ENCODE data around the gene ECI1. TPM values are rescaled to one million over a fixed set of nuclear protein-coding genes. Genes with fewer than 3 reads are reported as not detected.

The ECI1 gene, protein sequence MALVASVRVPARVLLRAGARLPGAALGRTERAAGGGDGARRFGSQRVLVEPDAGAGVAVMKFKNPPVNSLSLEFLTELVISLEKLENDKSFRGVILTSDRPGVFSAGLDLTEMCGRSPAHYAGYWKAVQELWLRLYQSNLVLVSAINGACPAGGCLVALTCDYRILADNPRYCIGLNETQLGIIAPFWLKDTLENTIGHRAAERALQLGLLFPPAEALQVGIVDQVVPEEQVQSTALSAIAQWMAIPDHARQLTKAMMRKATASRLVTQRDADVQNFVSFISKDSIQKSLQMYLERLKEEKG
- 65.3 TPM for polyA plus RNA-seq (ENCODE audit: insufficient read length)

DNA sequence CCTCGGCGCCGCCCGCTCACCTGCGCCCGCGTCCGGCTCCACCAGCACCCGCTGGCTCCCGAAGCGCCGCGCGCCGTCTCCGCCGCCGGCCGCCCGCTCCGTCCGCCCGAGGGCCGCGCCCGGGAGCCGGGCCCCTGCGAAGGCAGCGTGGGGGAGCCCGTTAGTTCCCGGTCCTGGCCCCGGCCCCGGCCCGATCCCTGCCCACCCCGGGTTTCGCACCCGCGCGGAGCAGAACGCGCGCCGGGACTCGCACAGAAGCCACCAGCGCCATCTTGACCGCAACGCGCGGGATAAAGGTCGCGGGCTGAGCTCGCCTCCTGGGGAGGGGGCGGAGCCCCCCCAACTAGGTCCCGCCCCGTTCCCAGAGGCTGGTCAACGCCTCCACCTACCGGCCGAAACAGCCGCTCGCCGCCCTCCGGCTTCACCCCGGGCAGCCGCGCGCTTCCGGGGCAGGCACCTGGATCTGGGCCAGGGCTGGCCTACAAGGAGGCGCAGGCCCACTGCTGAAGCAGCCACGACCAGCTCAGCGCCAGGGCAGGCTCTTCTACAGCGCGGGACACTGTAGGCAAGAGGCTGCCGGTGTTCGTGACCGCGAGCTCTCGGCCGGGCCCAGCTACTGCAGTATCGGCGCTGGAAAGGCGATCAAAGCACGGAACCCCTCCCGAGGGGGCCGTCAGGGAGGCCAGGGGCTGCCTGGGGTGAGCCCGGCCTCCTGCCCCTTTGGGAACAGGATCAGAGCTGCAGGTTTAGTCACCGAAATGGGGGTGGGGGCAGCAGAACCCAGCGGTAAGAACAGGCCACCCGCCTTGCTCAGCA, at the start of gene ECI1:
ECI1 (minus strand) TSS at position 292 of the 816 bp plus-strand sequence; CDS start at position 271, 21 bp downstream.
- DNase-seq, result peak; percentile 93

DNA sequence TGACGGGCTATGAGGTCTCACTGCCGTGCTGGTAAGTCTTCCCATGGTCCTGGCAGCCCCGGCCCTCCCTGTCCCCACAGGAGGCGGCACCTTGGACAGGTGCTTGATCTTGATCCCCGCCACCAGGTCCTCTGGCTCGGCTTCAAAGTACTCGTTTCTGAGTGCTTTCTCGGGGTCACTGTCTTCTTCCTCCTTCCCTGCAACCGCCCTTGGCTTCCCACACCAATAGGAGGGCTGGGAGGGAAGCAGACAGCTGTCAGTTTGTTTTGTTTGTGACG, 48.5 kb upstream of the ECI1 start:
- no peak for DNase-seq

DNA sequence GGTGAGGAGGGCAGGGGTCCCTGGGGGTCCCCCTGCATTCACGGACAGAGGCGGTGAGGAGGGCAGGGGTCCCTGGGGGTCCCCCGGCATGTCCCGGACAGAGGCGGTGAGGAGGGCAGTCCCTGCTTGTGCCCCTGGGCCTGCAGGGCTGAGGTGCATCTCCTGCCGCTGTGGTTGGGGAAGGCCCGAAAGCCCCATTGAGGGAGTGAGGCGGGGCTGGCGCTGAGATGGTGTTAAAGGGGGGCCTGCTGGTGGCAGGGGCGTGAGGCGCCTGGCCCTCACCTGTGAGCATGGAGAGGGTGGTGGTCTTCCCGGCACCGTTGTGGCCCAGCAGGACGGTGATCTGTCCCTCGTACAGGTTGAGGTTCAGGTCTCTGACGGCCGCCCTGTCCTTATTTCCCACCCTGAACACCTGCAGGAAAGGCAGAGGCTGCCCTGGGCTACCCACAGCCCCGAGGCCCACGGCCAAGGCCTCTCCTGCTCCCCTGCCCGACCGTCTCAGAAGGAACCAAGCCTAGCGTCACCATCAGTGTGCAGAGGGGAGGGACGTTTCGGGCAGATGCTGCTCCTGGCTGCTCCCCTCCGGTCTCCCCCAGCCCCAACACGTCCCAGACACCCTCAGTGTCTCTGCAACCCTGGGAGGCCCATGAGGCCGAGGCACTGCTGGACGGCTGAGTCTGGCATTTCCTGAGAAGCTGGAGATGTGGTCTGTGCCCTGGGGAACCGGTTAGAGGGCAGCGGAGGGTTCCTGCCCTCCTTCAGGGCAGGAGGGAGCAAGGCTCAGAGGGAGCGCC, 47.9 kb upstream of the ECI1 start:
- no peak for DNase-seq

DNA sequence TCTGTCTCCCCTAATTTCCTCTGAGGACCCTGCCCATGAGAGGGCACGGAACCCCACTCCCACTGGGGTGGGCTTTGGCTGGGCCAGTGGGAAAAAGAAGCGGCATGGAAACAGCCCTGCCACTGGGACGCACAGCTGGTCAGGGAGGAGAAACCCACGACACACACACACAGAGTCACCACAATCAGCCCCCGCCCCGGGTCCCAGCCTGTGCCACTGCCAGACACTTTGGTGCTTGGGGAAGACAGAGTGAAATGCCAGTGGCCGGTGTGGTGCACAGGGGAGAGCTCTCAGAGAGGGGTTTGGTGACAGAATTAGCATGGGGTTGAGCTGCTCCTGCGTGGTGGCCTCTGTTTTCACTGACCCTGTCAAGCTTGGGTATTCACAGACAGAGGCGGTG, 47.2 kb upstream of the ECI1 start:
- DNase-seq, result no peak

DNA sequence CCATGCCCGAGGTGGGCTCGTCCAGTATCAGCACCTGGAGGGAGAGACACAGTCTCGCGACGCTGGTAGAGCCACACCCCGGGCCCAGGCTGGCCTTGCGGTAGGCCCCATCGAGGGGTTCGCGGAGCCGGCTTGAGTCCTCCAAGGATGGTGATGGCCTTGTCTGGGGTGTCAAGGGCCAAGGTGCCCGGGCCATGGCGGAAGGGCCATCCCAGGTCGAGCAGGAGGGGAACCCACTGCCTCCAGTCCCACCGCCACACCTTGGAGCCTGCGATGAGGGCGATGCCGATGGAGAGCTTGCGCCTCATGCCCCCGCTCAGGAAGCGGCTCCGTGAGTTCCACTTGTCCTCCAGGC, 46.1 kb upstream of the ECI1 start:
- DNase-seq, result no peak

DNA sequence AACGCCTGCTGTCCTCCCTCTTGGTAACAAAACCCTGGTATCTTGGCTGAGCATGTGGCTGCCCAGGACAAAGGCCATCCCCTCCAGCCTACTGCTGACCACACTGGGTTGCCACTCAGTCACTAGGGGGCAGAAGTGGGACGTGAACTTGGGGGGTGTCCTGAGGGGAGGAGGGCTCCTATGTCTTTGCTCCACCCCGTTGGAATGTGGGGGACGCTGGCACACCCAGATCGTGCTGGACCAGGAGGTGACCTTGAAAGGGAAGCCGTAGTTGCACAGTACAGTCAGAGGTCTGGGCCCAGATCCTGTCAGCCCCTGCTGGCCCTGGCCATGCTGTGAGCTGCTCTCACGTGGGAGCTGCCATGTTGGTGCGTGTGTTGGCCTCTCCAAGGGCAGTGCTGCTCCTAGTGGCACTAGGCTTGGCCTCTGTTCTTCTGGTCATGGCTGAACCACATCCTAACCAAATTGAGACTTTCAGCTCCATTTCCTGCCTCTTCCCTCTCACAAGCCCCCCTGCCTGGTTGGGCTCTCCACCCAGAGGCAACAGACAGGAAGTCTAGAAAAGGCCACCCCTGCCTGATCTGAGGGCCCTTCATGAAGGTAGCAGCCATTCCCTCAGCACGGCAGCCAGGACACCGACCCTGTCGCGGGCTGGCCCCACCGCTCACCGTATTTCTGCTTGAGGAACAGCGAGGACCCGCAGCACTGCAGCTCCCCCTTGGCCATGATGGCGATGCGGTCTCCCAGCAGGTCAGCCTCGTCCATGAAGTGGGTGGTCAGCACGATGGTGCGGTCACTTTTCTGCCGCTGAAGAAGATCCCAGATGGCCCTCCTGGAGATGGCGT, 45.5 kb upstream of the ECI1 start:
- no peak for DNase-seq

DNA sequence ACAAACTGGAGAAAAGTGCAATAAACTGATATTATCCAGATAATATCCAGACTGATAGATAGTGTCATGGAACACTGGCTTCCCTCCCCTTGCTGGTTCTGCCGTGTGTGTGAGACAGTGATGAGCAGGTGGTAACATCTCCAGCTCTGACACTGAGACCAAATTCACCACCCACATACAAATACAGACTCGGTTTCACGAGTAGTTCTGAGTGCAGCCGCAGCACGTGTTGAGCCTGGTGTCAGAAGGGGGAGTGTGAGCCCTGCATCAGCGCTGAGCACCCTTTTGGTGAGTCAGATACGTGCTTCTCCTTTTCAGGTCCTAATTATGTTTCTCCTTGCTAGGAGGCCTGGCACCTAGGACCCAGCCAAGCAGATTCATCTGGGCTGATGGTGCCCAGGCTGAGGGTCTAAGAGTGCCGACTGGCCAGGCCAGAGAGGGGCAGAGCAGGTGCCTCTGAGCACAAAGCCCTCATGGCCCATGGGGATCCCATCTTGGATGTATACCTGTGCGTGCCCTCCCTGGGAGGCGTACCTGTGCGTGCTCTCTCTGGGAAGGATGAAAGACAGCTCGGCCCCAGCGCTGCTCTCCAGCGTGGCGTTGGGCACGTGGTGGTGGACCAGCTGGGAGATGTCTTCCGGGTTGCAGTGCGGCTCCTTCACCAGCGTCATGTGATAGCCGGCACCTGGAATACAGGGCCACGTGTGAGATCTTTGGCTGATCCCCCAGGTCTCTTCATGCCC, 43.8 kb upstream of the ECI1 start:
- no peak for DNase-seq

DNA sequence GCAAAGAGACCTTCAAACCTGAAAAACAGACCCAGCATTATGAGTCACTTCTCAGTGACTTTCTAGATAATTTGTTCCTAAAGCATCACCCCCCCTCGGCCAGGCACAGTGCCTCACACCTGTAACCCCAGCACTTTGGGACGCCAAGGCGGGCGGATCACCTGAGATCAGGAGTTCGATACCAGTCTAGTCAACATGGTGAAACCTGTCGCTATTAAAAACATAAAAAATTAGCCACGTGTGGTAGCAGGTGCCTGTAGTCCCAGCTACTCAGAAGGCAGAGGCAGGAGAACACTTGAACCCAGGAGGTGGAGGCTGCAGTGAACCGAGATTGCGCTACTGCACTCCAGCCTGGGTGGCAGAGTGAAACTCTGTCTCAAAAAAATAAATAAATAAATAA, 40.8 kb upstream of the ECI1 start:
- no peak for DNase-seq

DNA sequence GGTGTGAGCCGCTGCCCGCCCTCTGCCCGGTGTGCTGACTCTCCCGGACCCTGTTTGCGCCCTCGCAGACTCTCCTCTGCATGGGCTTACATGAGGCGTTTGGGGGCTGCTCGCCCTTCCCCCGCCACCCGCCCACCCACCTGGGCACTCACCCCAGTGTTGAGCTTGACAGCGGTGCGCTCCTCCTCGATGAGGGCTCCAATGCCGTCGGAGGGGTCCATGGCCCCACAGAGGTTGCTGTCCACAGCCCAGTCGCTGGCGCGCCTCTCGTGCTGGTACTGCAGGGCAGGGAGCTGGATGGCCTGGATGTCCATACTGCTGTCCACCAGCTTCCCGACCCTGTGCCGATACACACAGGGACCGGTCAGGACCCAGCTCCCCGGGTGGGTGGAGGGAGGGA, 37.9 kb upstream of the ECI1 start:
- no peak for DNase-seq

DNA sequence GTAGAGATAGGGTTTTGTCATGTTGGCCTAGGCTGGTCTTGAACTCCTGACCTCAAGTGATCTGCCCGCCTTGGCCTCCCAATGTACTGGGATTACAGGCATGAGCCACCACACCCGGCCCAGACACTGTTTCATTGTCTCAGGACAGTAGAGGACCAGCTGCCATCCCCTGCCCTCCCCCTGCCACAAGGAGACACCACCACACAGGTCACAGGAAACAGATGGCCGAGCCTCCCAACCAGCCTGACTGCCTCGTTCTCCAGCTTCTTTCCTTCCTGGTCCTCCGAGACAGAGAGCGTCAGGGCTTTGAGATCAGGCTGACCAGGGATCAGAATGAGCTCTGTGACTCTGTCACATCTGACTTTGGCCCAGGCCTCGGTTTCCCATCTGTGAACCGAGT, 37.3 kb upstream of the ECI1 start:
- no peak for DNase-seq

DNA sequence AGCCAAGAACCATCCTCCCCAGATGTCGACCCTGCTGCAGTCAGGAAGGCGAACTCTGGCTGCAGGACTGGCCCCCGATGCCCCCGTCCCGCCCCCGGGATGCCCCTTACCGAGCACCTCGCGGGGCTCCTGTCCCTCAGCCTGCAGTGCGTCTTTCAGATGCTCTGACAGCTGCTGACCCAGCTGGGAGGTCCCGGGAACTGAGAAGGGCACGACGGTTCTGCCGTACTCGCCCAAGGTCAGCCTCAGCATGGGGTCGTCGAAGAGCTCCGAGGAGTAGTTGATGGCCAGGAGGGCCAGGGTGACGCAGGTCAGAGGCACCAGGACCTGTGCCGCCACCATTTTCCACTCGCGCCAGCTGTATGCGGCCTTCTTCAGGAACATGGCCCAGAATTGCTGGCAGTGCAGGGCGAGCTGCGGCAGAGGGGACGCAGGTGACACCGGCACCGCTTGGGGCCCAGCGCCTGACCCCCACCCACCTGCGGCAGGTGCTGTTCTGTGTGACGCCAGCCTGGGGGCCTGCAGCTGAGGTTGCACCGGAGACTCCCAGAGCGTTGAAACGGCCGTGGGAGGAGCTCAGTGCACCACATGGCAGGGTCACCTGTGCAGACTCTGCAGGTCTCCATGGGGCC, 36.6 kb upstream of the ECI1 start:
- no peak for DNase-seq

DNA sequence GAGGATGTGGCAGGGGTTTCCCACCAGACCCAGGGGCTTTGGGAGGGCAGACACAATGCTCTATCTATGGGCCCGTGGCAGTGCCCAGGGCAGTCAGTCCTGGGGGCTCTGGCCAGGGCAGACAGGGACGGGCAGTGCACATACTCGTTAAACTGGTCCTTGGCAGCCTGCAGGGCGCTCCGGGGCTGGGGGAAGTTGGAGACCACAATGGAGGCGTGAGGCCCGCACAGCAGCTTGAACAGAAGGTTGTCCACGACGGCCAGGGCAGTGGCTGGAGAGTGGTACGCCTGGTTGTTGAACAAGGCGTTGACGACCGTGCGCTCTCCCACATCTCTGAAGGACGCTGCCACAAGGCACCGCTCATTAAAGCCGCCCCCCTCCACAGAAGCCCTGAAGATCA, 35.2 kb upstream of the ECI1 start:
- DNase-seq, result no peak

DNA sequence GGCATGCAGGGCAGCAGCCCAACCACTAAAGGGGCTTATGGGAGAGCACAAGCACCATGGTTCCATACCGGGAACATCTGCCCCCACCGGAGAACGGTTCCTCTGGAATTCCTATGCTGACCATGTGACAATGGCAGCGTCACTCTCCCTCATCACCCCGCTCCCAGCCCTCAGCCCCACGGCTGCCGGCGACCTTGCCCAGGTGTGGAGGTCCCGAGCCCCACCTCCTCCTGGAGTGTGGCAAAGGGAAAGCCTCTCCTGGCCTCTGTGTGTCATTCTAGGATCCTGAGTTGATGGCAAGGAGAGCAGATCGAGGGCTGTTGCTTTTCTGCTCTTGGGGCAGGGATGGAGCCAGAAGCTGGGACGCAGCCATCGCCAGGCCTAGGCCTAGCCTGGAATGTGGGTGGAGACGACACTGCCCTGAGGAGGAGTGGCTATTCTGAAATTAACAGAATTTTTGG, 34.4 kb upstream of the ECI1 start:
- no peak for DNase-seq

DNA sequence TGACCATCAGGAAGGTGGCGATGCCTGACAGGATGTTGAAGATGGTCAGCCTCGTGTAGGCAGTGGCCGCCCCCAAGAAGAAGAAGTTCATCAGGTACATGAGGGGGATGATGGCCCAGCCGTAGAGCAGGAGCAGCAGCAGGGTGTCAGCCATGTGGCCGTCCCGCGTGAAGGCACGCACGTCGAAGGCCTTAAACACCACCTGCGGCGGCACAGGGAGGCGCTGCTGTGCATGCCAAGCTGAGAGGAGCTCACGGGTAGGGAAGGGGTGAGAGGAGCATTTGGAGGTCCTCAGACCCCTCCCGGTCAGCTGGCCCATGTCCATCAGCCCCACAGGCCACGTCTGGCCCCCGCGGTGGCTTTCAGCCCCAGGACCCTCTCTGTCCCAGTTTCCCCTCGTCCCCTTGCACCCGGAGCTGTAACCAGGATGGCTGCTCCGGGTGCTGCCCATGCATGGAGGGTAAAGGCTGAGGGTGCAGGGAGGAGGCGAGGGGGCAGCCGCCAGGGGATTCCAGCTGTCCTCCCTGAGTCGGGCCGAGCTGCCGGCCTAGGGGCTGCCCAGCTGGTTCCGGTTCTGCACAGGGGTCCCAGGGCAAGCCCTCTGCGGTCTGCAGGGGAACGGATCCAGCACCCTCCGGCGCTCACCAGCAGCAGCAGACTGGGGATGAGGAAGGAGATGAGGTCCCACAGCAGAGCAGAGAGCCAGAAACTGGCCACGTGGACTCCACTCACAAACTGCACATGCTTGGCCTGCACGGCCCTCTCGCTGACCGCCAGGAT, 33.6 kb upstream of the ECI1 start:
- no peak for DNase-seq

DNA sequence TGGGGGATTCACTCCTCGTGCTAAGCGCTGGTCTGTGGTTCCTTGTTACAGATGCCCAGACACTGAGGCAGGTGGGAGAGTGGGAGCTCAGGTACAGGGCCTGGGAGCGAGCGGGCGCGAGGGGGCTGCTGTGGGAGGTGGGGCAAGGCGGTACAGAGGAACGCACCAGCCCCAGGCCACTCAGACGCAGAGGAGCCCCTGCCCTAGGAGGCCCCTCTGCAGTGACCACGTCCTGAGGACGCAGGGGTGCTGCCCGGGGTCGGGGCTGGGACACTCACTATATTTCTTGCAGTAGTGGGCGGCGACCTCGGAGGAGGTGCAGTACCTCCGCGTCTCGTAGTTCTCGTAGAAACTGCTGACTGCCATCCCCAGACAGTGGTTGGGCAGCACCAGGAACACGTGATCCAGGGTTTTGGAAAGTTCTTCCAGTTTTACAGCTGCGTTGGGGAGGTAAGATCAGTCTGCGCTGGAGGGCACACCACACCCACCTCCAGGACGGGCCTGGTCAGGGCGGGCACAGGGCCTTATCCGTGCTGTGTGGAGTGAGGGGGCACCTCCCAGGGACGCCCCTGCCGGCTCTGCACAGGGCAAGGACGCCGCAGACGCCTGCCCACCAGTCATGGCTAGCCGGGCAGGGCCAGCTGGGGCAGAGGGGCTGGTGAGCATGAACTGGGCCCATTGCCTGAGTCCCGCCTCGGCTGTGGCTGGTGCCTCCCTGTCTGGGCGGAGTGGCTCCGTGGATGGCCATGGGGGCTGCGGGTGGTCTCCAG, 32.8 kb upstream of the ECI1 start:
- DNase-seq, result no peak

DNA sequence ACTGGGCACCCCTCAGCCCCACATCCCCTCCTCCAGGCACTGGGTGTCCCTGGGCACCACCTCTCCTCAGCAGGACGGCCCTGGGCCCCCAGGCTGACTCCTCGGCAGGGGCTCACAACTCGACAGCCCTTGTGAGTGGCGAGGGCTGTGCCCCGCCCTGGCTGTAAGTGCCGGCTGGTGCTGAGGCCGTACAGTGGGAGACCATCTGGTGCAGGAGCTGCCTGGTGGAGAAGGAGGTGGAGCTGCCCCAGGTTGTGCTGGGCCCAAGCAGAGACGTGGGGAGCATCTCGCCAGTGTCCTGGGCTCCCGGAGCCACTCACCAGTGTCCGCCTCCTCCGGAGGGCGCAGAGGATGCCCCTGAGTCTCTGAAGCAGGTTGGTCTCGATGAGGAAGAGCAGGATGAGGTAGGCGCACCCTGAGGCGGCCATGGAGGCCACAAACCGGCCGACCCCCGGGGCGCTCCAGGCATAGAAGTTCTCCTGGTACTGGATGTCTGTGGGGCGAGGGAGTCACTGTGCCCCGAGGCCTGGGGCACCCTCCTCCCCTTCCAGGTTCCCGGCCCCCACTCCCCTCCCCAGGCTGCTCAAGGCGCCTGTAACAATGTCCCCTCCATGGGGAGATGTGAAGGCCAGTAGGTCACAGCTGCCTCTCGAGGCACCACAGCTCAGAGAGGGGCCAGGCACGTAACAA, 31.6 kb upstream of the ECI1 start:
- DNase-seq, result no peak

DNA sequence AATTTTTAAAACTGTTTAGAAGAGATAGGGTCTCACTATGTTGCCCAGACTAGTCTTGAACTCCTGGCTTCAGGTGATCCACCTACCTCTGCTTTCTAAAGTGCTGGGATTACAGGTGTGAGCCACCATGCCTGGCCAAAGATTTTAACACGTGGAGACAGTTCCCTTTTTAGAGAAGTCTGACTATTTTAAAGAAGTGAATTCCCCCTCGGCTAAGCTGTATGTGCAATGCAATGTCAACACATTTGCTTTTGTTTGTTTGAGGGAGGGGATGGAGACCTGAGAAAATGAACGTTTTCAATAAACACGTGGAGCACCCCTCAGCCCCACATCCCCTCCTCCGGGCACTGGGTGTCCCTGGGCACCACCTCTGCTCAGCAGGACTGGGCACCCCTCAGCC, 30.9 kb upstream of the ECI1 start:
- no peak for DNase-seq

DNA sequence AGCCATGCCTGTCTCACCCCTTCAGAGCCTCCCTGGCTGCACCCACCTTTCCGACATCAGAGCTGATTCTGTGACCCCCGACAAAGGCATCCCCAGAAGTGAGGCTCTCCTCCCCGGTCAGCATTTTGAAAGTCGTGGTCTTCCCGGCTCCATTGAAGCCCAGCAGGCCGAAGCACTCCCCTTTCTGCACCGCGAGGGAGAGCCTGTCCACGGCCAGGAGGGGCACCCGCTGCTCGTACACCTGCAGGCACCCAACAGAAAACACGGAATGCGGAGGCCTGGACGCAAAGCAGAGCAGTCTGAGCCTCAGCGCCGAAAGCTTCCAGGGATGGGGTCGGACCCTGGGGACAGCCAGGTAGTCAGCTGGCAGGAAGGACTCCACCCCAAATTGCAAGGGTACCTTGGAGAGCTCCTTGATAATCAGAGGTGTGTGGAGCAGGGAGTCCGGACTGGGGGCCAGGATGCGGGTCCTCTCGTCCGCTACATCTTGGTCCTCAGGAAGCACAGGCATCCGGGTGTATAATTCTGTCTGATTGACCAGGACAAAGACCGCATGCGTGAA, 29.7 kb upstream of the ECI1 start:
- no peak for DNase-seq

DNA sequence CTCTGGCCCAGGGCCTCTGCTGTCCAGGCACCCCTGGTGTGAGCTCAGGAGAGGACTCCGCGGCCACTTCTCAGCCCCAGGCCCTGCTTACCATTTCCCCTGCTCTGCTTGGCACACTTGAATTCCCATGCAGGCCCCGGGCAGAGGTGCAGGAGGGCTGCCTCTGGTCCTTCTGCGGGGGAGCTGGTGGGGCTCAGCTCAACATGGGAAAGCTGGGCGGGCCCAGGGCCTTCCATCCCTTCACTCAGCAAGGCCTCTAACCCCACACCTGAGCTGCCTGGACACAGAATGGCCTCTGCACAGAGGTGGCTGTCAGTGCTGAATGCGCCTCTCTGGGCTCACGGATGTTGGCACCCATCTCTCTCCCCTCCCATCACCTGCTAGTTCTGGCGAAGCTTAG, 29.1 kb upstream of the ECI1 start:
- DNase-seq, result no peak

Data from hindlimb muscle (tissue), 1 donor.